ENCODE measurements around the gene MRPL36.

DNA sequence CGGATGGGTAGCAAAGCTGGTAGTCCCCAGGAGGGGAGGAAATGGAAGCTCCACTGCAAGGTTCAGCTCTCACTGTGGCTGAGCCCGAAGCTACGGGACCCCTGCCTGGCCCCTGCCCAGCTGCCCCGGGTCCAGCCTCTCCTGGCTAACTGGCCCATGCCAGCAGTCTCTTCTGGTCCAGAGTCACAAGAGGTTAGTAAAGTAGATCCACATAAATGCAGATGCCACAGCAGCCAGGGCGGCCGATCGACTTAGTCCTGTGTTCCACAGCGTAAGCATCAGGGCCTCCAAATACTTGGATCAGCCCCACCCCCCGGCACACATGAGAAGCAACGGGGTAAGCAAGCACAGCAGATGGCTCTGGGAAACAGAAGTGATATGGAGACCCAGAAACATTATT lies 42.1 kb downstream of the MRPL36 start:
- TF ChIP-seq POLR2A (IDR thresholded peaks at IDR 0.05; ENCODE audit: low read length), result no peak
- no peak for TF ChIP-seq GATA1 (IDR thresholded peaks at IDR 0.05; ENCODE audit: low read depth, low read length)

Data from erythroblast (primary cell).